CD14-positive monocyte (primary cell): Measurements from ENCODE around the gene PNMA8A. TPM values are rescaled to one million over a fixed set of nuclear protein-coding genes. Genes with fewer than 3 reads are reported as not detected.

Source experiments
- DNase-seq, 3 donors: peaks; one replicate each; pipeline ENCODE4 v3.0.0-alpha.2; 2011 to 2022
- H2AFZ ChIP-seq: 2 replicates; pipeline ENCODE4 v1.6.0; 2012; ENCODE audit warnings: mild to moderate bottlenecking, low read depth, low read length, inconsistent platforms; ENCODE audit not compliant: insufficient read depth, poor library complexity, severe bottlenecking
- H3K27ac ChIP-seq, 2 donors: 1 replicate in 1 of 2; 2 replicates in 1 of 2; pipeline ENCODE4 v1.5.1; 2012 to 2013; ENCODE audit warnings: low read length in 2 of 2, control low read depth in 1 of 2, inconsistent platforms in 1 of 2, low read depth in 1 of 2, mild to moderate bottlenecking in 1 of 2
- H3K27me3 ChIP-seq, 2 donors: one replicate each; pipeline versions ENCODE4 v1.6.0 to v1.6.1; 2011 to 2013; ENCODE audit warnings: low read length in 2 of 2; ENCODE audit not compliant: control insufficient read depth in 2 of 2, insufficient read depth in 2 of 2
- H3K36me3 ChIP-seq, 2 donors: replicated peaks in 1 of 2; 1 replicate in 1 of 2; 2 replicates in 1 of 2; pipeline versions ENCODE4 v1.5.1 to v1.6.1; 2012 to 2013; ENCODE audit warnings: low read length in 2 of 2, control low read depth in 1 of 2, inconsistent platforms in 1 of 2, mild to moderate bottlenecking in 1 of 2; ENCODE audit not compliant: insufficient read depth in 2 of 2, control insufficient read depth in 1 of 2
- H3K4me1 ChIP-seq, 2 donors: 1 replicate in 1 of 2; 2 replicates in 1 of 2; pipeline versions ENCODE4 v1.5.1 to v1.6.1; 2012 to 2013; ENCODE audit warnings: low read length in 2 of 2, control low read depth in 1 of 2, inconsistent platforms in 1 of 2, mild to moderate bottlenecking in 1 of 2, moderate library complexity in 1 of 2; ENCODE audit not compliant: insufficient read depth in 2 of 2, control insufficient read depth in 1 of 2
- H3K4me2 ChIP-seq: replicated peaks from 2 replicates; pipeline ENCODE3; 2012; ENCODE audit warnings: low read length, moderate library complexity, mild to moderate bottlenecking; ENCODE audit not compliant: poor library complexity, severe bottlenecking; ENCODE audit errors: extremely low read depth
- H3K4me3 ChIP-seq, 3 experiments: fragments of 200-600 bp in 1 of 3; sonication (generic) in 1 of 3; replicated peaks in 1 of 3; 1 replicate in 2 of 3; 2 replicates in 1 of 3; pipeline ENCODE4 v1.5.1; 2011 to 2013; ENCODE audit warnings: low read length in 3 of 3, mild to moderate bottlenecking in 3 of 3, control low read depth in 2 of 3, low read depth in 2 of 3, inconsistent platforms in 1 of 3, moderate library complexity in 1 of 3
- H3K79me2 ChIP-seq: 2 replicates; pipeline ENCODE4 v1.6.0; 2012; ENCODE audit warnings: mild to moderate bottlenecking, control low read depth, inconsistent platforms, low read length, moderate library complexity; ENCODE audit not compliant: insufficient read depth
- H3K9ac ChIP-seq: 2 replicates; pipeline ENCODE4 v1.6.0; 2017; ENCODE audit warnings: low read length, mild to moderate bottlenecking; ENCODE audit not compliant: insufficient read depth, poor library complexity, severe bottlenecking
- H3K9me3 ChIP-seq, 2 donors: replicated peaks in 1 of 2; 1 replicate in 1 of 2; 2 replicates in 1 of 2; pipeline versions ENCODE4 v1.5.1 to v1.6.1; 2012 to 2013; ENCODE audit warnings: low read length in 2 of 2, control low read depth in 1 of 2; ENCODE audit not compliant: control insufficient read depth in 1 of 2, insufficient read depth in 1 of 2
- H4K20me1 ChIP-seq: 2 replicates; pipeline ENCODE4 v1.6.0; 2012; ENCODE audit warnings: mild to moderate bottlenecking, low read length, control low read depth, moderate library complexity; ENCODE audit not compliant: insufficient read depth
- H3K27ac Mint-ChIP-seq, 7 donors: one replicate each; pipeline ENCODE4 v1.8.0; 2020; ENCODE audit warnings: mild to moderate bottlenecking in 7 of 7, mixed read lengths in 7 of 7, moderate library complexity in 6 of 7, inconsistent platforms in 2 of 7
- H3K27me3 Mint-ChIP-seq, 3 donors: one replicate each; pipeline ENCODE4 v1.8.0; 2021 to 2022; ENCODE audit warnings: low read depth in 3 of 3, mild to moderate bottlenecking in 3 of 3, mixed read lengths in 3 of 3, moderate library complexity in 3 of 3, inconsistent platforms in 1 of 3
- H3K36me3 Mint-ChIP-seq, 2 donors: one replicate each; pipeline ENCODE4 v1.8.0; 2020; ENCODE audit warnings: mixed read lengths in 2 of 2, inconsistent platforms in 1 of 2, mild to moderate bottlenecking in 1 of 2
- H3K4me1 Mint-ChIP-seq: one replicate; pipeline ENCODE4 v1.8.0; 2020; ENCODE audit warnings: mild to moderate bottlenecking, mixed read lengths
- H3K4me3 Mint-ChIP-seq, 2 donors: one replicate each; pipeline ENCODE4 v1.8.0; 2020; ENCODE audit warnings: mild to moderate bottlenecking in 2 of 2, mixed read lengths in 2 of 2, moderate library complexity in 1 of 2
- H3K9me3 Mint-ChIP-seq, 7 donors: one replicate each; pipeline ENCODE4 v1.8.0; 2020 to 2022; ENCODE audit warnings: mixed read lengths in 7 of 7, mild to moderate bottlenecking in 6 of 7, moderate library complexity in 6 of 7, inconsistent platforms in 2 of 7
- CTCF ChIP-seq: fragments of 200-600 bp; IDR thresholded peaks from one replicate; pipeline ENCODE4 v1.8.0; 2022; ENCODE audit warnings: antibody characterized with exemption, mild to moderate bottlenecking
- WGBS: methylation state at CpG from one replicate; pipeline ENCODE4 v1.1.5; 2013; ENCODE audit warnings: missing lambda C conversion rate; ENCODE audit not compliant: insufficient coverage; 5-methylcytosine and 5-hydroxymethylcytosine counted together
- intact Hi-C, 2 donors: fragments of 100-400 bp; cut with micrococcal nuclease; formaldehyde crosslinking; loops; one replicate each; pipeline versions ENCODE4 v1.15.0 to v1.15.1; 2023
- polyA plus RNA-seq, 3 donors: library from polyadenylated mRNA; depleted of rRNA in 1 of 3; unstranded in 2 of 3; stranded (reverse) in 1 of 3; fragments of 300-500 nt in 2 of 3; fragments of >200 nt in 1 of 3; fragmentation: Illumina TruSeq in 2 of 3; gene quantifications; 1 replicate in 2 of 3; 2 replicates in 1 of 3; pipeline ENCODE4 v1.2.3, GENCODE V29; 2012 to 2021

The PNMA8A gene
- polyA plus RNA-seq, 3 donors: not detected

DNA sequence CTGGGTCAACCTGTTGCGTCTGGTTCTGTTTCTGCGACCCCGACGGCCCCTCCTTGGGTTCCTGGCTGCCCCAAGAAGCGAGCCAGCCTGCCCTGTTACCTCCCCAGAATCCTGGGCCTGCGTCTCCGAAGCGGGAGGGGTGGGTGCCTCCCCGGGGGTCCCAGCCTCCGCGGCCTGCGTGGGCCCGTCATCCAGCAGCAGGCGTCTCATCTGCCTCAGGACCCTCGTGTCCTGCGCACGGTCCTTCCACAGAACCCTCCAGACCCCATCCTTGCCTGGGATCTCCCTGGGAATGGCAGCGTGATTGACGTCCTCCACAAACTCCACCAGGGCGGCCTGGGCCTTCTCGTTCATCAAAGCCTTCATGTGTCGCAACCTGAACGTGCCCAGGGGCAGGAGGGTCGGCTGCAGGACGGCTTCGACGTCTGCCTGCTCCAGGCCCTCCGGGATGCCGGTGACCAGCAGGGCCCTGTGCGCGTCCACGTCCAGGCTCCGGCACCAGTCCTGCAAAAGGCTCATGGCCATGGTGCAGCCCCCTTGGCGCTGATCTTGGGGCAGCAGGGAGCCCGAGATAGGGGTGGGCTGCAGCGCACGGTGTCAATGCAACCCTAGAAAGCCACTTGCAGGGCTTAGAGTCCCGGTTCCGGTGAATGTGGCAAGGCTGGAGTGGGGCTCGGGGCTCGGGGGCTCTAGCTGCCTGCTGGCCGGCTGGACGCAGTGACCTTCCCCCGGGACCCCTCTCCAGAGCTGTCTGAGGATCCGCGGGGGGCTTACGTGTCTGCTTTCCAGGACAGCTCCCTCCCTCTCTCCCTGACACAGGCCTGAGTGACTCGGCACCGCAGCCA, 23.8 kb upstream of the PNMA8A start:
- no peak overlapping the region for H3K27ac Mint-ChIP-seq
- WGBS: 10% methylated on average over 41 of the region's 49 CpGs
- H3K9me3 Mint-ChIP-seq: peaks cover 1 to 22% (median 5%) of the 10 kb centered on the region in 7 donors
- Histone ChIP-seq H3K9me3 (peaks cover 0 to 22% of the 10 kb centered on the region in 2 donors), H3K4me3 (no peak overlapping the region), H2AFZ (no peak overlapping the region), H3K4me2 (no peak overlapping the region), H3K9ac (no peak overlapping the region), H3K27me3 (peaks cover 19 to 57% of the 10 kb centered on the region in 2 donors), H3K79me2 (no peaks in the 10 kb centered on the region), H4K20me1 (no peaks in the 10 kb centered on the region), H3K36me3 (no peaks in the 10 kb centered on the region), H3K4me1 (peaks cover 18 to 45% of the 10 kb centered on the region in 2 donors), H3K27ac (no peak overlapping the region)
- peaks cover 61 to 88% (median 61%) of the 10 kb centered on the region in 3 donors for H3K27me3 Mint-ChIP-seq
- peaks cover 25% of the 10 kb centered on the region for H3K4me1 Mint-ChIP-seq
- DNase-seq: no peak
- peak overlapping the region in 1 of 2 donors; percentile 89 for H3K4me3 Mint-ChIP-seq
- TF ChIP-seq CTCF: no peak
- peaks cover 5 to 6% of the 10 kb centered on the region in 2 donors for H3K36me3 Mint-ChIP-seq
- intact Hi-C loops: no loop called here

DNA sequence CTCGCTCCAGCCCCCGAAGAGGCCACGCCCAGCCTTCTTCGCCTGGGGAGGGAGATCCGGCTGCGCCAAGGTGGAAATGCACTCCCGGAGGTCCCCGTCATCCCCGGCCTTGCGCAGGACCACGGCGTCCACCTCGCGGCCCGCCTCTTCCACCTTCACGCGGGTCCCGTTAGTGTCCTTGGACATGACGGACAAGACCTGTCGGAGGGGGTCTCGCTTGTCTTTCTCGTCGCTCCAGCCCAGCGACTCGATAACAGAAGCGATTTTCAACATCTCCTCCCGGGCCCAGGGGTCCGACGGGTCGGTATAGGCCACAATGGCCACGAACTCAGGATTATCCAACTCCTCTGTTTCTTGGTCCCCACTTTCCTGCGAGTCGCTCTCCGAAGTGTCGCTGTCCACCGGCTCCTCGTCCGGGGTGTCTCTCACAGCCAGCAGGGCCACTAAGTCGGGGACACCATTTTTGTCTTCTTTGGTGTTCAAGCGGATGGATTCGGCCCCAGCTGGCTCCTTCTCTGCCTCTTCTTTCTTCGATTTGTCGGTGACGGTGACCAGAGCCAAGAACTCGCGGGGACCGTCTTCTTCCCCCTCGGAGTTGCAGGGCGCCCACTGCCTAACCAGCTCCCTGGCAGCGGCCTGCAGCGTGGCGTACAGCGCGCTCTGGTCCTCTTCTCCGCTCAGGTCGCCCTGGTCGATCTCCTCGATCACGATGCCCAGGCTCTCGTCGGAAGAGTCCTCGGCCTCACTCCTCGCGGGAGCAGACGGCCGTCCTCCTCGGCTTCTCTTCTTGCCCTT, 23.0 kb upstream of the PNMA8A start:
- no peaks in the 10 kb centered on the region for H3K36me3 ChIP-seq
- 11% methylated on average over 65 of the region's 67 CpGs for WGBS
- Mint-ChIP-seq H3K27me3 (peaks cover 63 to 88% (median 67%) of the 10 kb centered on the region in 3 donors), H3K4me1 (peaks cover 30% of the 10 kb centered on the region), H3K27ac (peak overlapping the region in 1 of 7 donors; percentile 74), H3K9me3 (peaks cover 3 to 29% (median 9%) of the 10 kb centered on the region in 7 donors), H3K36me3 (peaks cover 8 to 9% of the 10 kb centered on the region in 2 donors), H3K4me3 (peak overlapping the region in 1 of 2 donors; percentile 89)
- H4K20me1 ChIP-seq: no peaks in the 10 kb centered on the region
- no peak for TF ChIP-seq CTCF
- H3K79me2 ChIP-seq: no peaks in the 10 kb centered on the region
- H3K4me3 ChIP-seq: peak overlapping the region in 1 of 3 experiments; percentile 61
- intact Hi-C loops: no loop called here
- H3K4me1 ChIP-seq: peaks cover 26 to 53% of the 10 kb centered on the region in 2 donors
- peaks cover 0 to 25% of the 10 kb centered on the region in 2 donors for H3K9me3 ChIP-seq
- peak overlapping the region; percentile 71 for H2AFZ ChIP-seq
- DNase-seq: no peak
- H3K9ac ChIP-seq: peak overlapping the region; percentile 49
- peak overlapping the region; percentile 65 for H3K4me2 ChIP-seq
- peaks cover 19 to 64% of the 10 kb centered on the region in 2 donors for H3K27me3 ChIP-seq
- no peak overlapping the region for H3K27ac ChIP-seq
